ENCODE measurements around the gene MRPL16. TPM values are rescaled to one million over a fixed set of nuclear protein-coding genes. Genes with fewer than 3 reads are reported as not detected.
"Not testable (repeated sequence)": the region's sequence is repeated elsewhere in the genome, so short reads cannot be mapped to it uniquely, and the experiment has no call there.

Gene MRPL16
- 29.7 TPM for total RNA-seq
- long read RNA-seq, transcript MRPL16-201 (4 exons, 1,182 nt): major isoform, 57 of 66 reads
- long read RNA-seq, partial matches to known transcripts: 3 of 66 reads
- long read RNA-seq, other reads (novel, unspliced or antisense): 5 of 66 reads

DNA sequence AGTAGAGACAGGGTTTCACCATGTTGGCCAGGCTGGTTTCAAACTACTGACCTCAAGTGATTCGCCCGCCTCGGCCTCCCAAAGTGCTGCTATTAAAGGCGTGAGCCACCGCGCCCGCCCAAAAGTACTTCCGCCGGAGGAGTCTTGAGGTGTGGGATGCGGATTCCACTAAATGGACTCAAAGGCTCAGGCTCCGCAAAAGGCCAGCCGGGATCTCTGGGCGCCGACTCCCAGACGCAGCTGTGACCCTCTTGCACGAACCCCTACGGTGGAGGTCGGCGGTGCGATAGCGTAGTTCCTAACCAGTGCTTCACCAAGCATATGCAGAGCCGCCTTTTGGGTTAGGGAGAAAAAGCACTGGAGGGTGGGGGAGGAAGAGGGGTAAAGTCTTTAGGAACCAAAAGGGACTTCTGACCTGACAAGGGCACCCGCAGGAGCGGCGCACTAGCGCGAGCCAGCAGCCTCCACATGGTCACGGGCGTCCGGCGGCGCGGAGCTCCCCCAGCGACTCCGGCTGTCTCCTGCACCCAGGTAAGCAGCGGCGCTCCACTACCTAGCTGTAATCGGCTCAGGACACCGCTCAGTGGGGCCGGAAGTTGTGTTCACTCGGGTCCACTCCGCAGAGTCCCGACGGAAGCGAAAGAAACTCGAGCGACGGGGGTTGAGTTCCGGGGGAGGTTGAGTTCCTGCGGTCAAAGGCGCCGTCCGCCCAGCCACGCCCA is at the start of gene MRPL16:
TSS of gene MRPL16 (minus strand) at position 590 of the 722 bp plus-strand sequence. CDS start at position 470, 120 bp downstream.
- peaks cover 17% of the 10 kb centered on the region for H3K4me1 ChIP-seq
- TF ChIP-seq CTCF (IDR thresholded peaks at IDR 0.05): peak; percentile 36
- DNase-seq: peak; percentile 92
- H3K36me3 ChIP-seq: peaks cover 37% of the 10 kb centered on the region
- no peaks in the 10 kb centered on the region for H3K27me3 ChIP-seq (ENCODE audit: low read depth)
- peak within 1 kb of the TSS; percentile 90 for H3K27ac ChIP-seq
- intact Hi-C loops (cut with DNase I): no loop called here
- ATAC-seq: peak; percentile 98 to 99
- peak within 1 kb of the TSS; percentile 96 for H3K4me3 ChIP-seq
- no peaks in the 10 kb centered on the region for H3K9me3 ChIP-seq

- Histone ChIP-seq H3K36me3 (no peaks in the 10 kb centered on the region), H3K4me3 (no peak overlapping the region), H3K27me3 (ENCODE audit: low read depth) (no peaks in the 10 kb centered on the region), H3K27ac (no peak overlapping the region), H3K4me1 (no peaks in the 10 kb centered on the region), H3K9me3 (no peaks in the 10 kb centered on the region)
- TF ChIP-seq CTCF (IDR thresholded peaks at IDR 0.05): no peak
- DNase-seq (no peak), ATAC-seq (no peak)
- intact Hi-C loops (cut with DNase I): no loop called here
These were observed 49.1 kb upstream of the MRPL16 start for GRCh38 chr11:59859673-59860072.

- no peaks in the 10 kb centered on the region for H3K36me3 ChIP-seq
- no peaks in the 10 kb centered on the region for H3K9me3 ChIP-seq
- intact Hi-C loops (cut with DNase I): no loop called here
- no peak overlapping the region for H3K4me3 ChIP-seq
- no peak overlapping the region for H3K27ac ChIP-seq
- no peak for DNase-seq
- ATAC-seq: peak in 1 of 2 donors; percentile 25
- TF ChIP-seq CTCF (IDR thresholded peaks at IDR 0.05): no peak
- no peaks in the 10 kb centered on the region for H3K27me3 ChIP-seq (ENCODE audit: low read depth)
- no peaks in the 10 kb centered on the region for H3K4me1 ChIP-seq
These were observed 47.2 kb upstream of the MRPL16 start for GRCh38 chr11:59857439-59858434.

DNA sequence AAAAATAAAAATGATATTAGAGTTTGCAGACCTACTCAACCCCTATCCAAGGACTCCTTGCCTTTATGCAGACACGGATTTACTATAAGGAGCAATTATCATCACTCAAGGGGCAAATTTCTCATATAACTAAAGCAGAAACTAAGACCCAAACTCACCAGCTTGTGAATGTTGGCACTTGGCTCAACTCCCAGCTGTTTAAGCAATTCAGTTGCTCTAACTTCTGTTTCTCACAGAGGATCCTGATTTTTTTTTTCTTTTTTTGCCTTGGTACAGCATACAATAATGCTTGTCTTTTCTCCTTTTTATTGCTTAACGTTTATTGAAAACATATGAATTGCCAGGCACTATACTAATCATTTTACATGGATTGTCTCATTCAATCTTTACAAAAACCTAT is 44.3 kb upstream of the MRPL16 start:
- DNase-seq (no peak), ATAC-seq (no peak)
- Histone ChIP-seq H3K4me1 (no peaks in the 10 kb centered on the region), H3K4me3 (no peak overlapping the region), H3K27me3 (ENCODE audit: low read depth) (no peaks in the 10 kb centered on the region), H3K9me3 (no peaks in the 10 kb centered on the region), H3K27ac (no peak overlapping the region), H3K36me3 (no peaks in the 10 kb centered on the region)
- intact Hi-C loops (cut with DNase I): no loop called here
- TF ChIP-seq CTCF (IDR thresholded peaks at IDR 0.05): no peak

GRCh38 chr11:59851416-59851815 is 40.8 kb upstream of the MRPL16 start:
- H3K9me3 ChIP-seq; intact Hi-C loops (cut with DNase I); H3K36me3 ChIP-seq; H3K4me3 ChIP-seq; ATAC-seq; H3K27ac ChIP-seq; DNase-seq; H3K4me1 ChIP-seq; H3K27me3 ChIP-seq (ENCODE audit: low read depth): not testable (repeated sequence)

DNA sequence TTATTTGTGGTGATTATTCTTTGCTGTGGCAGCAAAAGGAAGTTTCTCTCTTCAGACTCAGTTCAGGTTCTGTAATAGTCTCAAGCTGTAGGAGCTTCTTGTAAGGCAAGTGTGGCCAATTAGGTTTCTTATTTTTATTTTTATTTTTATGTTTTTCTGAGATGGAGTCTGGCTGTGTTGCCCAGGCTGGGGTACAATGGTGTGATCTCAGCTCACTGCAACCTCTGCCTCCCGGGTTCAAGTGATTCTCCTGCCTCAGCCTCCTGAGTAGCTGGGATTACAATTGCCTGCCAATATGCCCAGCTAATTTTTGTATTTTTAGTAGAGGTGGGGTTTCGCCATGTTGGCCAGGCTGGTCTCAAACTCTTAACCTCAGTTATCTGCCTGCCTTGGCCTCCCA is 39.0 kb upstream of the MRPL16 start:
- not testable (repeated sequence) for ATAC-seq

More for the DNA sequence above, 39.0 kb upstream of the MRPL16 start:
- H3K36me3 ChIP-seq; intact Hi-C loops (cut with DNase I); H3K4me3 ChIP-seq; DNase-seq; H3K9me3 ChIP-seq; H3K27me3 ChIP-seq (ENCODE audit: low read depth); H3K4me1 ChIP-seq; H3K27ac ChIP-seq: not testable (repeated sequence)
